Muscle of back (tissue), 11 donors: Measurements from ENCODE around the gene FSTL5. TPM values are rescaled to one million over a fixed set of nuclear protein-coding genes. Genes with fewer than 3 reads are reported as not detected.
"Not testable (repeated sequence)": the region's sequence is repeated elsewhere in the genome, so short reads cannot be mapped to it uniquely, and the experiment has no call there.

Experiments
- DNase-seq, 3 donors: peaks; one replicate each; pipeline versions ENCODE4 v3.0.0 to v3.0.0-alpha.2; 2013
- polyA plus RNA-seq, 10 donors: library from polyadenylated mRNA; unstranded; fragments of 120-200 nt; gene quantifications; one replicate each; pipeline ENCODE4 v1.2.1, GENCODE V29; 2013; ENCODE audit not compliant: insufficient read length in 10 of 10

FSTL5 gene
- polyA plus RNA-seq, 10 donors = 0.99 to 18.1 (median 3.1) TPM

- DNase-seq = no peak
Measured at GRCh38 chr4:161841759-161842158, 322.0 kb downstream of the FSTL5 start.

- peak in 1 of 3 donors; percentile 22 for DNase-seq
Measured at GRCh38 chr4:161829591-161829990, 334.2 kb downstream of the FSTL5 start.

DNA sequence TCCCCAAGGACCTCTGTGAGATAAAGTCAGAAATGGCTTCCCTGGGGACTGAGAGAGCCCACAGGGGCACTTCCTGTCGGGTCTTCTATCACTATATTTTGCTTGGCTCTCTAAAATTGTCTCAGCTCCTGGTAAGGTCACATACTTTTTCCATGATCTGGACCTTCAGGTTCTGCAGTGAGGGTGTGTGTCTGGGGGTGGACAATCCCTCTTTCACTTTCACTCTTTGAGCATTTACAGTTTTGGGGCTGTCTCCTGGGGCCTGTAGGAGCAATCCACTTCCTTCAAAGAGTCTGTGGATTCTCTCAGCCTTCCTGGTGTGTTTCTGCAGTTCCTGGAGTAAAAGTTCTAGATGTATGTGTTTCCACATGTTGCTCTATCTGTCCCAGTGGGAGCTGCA lies 335.7 kb downstream of the FSTL5 start:
- no peak for DNase-seq

GRCh38 chr4:161827013-161827412 lies 336.8 kb downstream of the FSTL5 start:
- no peak for DNase-seq

GRCh38 chr4:161823450-161823849 lies 340.4 kb downstream of the FSTL5 start:
- no peak for DNase-seq

DNA sequence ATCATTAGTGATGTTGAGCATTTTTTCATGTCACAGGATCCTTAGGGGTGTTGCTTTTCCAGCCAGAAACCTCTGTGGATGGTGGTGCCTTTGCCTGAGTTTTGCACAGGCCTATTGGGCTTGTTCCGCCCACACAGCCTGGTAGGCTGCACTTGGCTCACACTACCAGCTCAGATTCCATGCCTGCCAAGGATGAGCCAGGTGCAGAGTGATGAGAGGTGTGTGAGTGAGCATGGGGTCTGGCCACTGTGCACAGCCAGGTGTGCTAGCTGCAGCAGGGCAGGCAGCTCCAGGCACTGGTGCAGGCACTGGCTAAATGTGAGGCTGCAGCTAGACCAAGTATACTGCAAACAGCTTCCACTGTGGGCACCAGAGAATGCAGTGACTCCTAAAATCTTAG lies 341.6 kb downstream of the FSTL5 start:
- no peak for DNase-seq

DNA sequence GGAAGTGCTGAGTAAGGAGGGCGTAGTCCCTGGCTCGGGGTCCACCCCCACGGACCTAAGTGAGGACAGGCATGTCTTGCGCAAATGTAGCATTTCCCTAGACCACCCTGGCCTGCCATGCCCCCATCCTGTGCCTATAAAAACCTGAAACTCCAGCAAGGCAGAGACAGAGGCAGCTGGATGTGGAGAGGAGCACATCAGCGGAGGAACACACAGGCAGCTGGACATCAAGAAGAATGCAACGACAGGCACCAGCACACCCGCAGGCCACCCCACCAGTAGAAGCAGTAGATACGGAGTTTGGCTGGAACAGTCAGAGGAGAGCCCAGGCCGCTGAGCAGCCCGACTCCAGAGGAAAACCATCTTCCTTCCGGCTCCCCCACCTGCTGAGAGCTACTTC lies 345.9 kb downstream of the FSTL5 start:
- DNase-seq = no peak

GRCh38 chr4:161816958-161817357 lies 346.8 kb downstream of the FSTL5 start:
- DNase-seq = no peak

GRCh38 chr4:161815841-161816240 lies 348.0 kb downstream of the FSTL5 start:
- DNase-seq = no peak

DNA sequence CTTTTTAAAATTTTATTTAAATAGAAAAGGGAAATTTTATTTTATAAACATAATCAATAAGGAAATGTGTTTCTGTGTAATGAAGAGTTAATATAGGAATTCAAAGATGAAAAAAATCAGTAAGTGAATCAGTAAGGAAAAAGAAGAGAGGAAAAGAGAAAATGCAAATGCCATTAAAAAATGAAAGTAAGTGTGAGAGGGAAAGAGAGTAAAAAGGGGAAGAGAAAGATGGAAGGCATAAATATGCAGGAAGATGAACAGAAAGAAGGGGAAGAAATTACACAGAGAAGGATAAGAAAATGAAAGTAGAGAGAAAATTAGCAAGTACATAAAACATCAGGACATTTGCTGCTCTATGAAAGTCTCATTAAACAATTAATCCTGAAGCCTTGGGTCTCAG lies 349.9 kb downstream of the FSTL5 start:
- DNase-seq = no peak

- no peak for DNase-seq
Measured at GRCh38 chr4:161813389-161813788, 350.4 kb downstream of the FSTL5 start.

DNA sequence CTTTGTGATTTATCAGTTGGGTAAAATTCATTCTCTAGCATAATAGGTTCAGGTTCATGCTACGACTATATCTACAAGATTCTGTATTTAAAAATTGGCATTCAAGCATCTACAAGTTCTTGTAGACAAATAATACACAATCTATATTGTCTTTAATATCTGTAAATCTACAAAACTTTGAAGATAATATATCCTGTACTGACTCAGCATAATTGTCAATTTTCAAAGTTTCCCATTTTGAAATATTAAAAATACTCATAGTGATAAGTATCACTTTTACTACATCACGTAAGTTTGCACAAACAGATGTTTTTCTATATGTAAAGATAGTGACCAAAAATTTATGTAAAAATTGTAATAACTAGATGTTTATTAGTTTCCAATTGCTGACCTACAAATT lies 360.6 kb downstream of the FSTL5 start:
- no peak for DNase-seq

GRCh38 chr4:161799710-161800109 lies 364.1 kb downstream of the FSTL5 start:
- DNase-seq = no peak

DNA sequence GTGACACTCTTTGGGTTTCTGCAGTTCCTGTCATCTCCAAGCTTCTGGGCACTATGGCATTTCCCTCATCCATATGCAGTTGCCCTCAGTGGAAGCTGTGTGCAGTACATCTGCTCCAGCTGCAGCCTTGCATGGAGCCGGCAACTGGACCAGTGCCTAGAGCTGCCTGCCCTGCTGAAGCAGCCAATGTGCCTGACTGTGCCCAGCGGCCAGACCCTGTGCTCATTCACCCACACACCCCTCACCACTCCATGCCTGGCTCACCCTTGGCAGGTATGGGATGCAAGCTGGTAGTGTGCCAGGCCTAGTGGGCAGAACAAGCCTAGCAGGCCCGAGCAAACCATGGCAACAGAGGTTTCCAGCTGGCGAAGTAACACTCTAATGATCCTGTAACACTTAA lies 370.8 kb downstream of the FSTL5 start:
- no peak for DNase-seq

- DNase-seq = no peak
Measured at GRCh38 chr4:161791796-161792556, 371.8 kb downstream of the FSTL5 start.

DNA sequence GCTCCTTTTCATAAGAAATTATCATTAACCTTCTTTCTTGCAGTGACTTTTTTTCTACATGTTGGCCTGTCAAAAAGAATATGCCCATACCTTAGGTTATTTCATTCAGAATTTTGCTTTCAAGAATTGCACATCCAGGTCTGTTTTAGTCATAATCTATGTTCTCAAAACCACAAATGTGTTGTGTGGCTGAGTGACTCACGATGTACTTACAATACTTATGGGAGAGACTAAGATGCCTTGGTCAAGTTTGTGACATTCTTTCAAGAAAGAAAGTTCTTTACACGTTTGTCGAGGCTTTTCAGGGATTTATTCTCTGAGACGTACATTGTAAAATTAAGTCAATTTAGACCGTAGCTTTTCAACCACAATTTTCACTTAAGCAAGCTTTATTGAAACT lies 396.7 kb downstream of the FSTL5 start:
- peak in 1 of 3 donors; percentile 27 for DNase-seq

DNA sequence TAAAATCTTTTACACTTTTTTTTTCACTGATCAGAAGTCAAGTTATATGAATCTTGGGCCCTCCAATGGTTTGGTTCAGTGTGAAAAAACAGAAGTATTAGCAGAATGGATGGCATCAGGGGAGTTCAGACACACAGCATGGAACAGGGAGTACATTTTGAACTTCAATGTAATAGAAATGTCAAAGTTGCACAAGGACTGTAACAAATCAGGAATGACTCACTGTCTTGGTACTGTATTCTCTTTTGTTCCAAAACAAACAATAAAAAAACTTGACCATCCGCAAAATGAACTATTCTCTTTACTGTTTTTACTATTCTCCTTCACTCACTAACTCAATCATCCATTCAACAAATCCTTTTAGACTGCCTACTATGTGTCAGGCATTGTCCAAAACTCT lies 401.0 kb downstream of the FSTL5 start:
- DNase-seq = no peak

DNA sequence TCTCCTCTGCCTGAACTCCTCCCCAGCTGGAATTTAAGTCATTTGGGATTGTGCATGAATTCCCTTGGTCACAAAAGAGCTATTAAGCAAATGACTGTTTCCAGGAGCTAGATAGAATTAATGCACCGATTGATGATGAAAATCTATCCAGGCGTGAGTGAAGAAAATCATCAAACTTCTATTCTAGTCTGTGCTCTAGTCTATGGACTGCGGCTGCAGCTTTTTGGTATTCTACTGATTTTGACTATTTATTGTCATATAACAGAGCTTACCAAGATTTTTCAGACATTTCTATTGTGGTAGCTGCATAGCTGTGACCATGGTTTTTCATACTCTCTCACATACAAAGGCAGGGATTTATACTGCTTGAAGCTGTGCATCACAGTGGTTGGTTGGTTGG lies 403.8 kb downstream of the FSTL5 start:
- no peak for DNase-seq

DNA sequence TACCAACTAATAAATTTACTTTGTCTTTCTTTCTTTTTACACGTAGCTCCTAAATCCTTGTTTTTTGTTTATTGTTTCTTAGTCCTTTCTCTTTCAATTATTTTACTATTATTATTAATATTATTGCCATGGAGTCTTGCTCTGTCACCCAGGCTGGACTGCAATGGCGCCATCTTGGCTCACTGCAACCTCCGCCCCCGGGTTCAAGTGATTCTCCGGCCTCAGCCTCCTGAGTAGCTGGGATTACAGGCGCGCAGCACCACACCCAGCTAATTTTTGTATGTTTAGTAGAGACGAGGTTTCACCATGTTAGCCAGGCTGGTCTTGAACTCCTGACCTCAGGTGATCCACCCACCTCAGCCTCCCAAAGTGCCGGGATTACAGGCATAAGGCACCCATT lies 405.4 kb downstream of the FSTL5 start:
- not testable (repeated sequence) for DNase-seq

- DNase-seq = no peak
Measured at GRCh38 chr4:161728929-161729328, 434.9 kb downstream of the FSTL5 start.

- DNase-seq = peak; percentile 3 to 47 (median 10)
Measured at GRCh38 chr4:161721947-161722346, 441.9 kb downstream of the FSTL5 start.

DNA sequence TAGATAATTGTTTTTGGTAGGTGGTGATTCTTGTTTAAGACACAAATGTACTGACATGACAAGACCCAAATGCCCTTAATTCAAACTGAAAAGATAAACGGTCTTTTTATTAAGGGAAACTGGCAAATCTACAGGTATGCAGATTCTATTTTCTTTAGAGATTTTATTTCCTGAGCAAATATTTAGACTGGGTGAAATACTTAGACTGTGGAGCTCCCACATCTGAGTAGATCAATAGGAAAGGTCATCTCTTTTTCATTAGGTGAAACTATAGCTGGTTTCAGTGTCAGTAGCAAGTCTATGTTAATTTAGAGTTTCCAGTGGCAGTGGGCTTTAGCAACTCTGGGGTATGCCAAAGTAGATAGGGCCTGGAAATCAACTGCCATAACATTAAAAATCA lies 446.7 kb downstream of the FSTL5 start:
- DNase-seq = no peak

DNA sequence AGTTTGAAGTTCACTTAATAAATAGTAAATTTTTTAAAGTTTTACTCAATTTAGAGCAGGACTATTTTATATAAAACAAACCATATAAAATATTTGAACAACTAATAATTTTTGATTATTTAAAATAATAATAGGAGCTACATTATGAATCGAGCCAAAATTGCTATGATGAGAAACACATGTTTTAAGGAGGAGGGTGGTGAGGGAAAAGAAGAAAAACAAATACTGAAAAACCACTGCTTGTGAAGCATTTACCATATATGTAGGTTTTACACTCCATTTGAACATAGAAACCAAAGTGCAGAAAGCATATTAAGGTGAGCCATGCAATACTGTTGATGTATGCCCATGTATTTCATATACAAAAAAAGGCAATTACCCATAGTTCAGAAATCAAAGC lies 448.9 kb downstream of the FSTL5 start:
- peak; percentile 18 to 63 (median 27) for DNase-seq
